DMS114 treated with DMSO at 0.1 percent for 48 hours (cell line): Measurements from ENCODE around the gene EMC8.

Experiments used
- DNase-seq: peaks from one replicate; lab custom pipeline; 2025; ENCODE audit not compliant: unreplicated experiment; lab: John Stamatoyannopoulos, UW

Gene EMC8

DNA sequence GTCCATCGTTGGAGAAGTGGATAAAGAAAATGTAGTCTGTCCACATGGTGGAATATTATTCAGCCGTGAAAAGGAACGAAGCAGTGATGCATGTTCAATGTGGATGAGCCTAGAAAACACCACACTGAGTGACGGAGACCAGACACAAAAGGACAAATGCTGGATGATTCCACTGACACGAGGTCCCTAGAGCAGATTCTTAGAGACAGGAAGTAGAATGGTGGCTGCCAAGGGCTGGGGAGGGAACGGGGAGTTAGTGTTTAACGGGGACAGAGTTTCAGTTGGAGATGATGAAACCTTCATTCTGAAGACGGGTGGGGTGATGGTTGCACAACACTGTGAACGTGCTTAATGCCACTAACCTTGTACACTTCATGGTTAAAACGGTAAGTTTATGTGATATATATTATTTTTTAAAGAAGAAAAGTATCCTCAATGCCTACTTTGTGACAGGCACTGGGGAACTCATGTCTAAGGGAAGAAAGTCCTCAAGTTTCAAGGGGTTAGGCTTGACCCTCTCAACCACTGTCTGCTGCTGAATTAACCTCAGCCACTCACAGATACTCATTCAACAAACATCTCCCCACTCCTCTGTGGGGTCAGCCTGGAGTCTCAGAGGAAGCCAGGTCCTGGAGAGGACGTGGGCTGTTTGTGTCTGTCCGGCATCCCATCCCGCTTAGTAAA is 66.0 kb downstream of the EMC8 start:
- no peak for DNase-seq

DNA sequence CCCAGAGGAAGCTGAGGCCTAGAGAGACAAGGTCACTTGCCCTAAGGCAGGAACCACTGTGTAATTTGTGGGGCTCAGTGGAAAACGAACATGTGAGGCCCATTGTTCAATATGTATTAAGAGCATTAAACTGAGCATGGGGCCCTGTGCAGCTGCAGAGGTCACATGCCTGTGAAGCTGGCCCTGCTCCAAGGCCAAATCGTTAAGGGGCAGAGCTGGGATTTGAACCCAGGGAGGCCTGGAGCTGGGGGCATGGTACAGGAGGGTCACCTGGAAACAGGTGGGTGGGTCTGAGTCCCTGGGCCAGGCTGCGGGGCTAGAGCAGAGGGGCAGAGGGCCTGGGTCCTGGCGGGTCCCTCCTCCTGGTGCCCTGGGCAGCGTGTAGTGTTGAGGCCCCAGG is 68.2 kb downstream of the EMC8 start:
- no peak for DNase-seq

DNA sequence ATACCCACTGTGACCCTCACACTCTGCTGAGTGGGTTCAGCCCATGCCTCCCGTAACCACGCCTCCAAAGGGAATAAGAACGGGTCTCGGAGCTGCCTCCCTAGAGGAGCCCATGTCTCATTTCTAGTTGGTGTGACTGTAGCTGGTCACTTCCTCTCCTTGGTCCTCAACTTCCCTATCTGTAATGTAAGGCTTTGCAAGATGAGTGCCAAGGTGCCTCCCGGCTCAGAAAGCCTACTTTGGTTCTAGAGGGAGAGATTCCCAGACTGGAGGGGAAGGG is 69.2 kb downstream of the EMC8 start:
- DNase-seq, result no peak

DNA sequence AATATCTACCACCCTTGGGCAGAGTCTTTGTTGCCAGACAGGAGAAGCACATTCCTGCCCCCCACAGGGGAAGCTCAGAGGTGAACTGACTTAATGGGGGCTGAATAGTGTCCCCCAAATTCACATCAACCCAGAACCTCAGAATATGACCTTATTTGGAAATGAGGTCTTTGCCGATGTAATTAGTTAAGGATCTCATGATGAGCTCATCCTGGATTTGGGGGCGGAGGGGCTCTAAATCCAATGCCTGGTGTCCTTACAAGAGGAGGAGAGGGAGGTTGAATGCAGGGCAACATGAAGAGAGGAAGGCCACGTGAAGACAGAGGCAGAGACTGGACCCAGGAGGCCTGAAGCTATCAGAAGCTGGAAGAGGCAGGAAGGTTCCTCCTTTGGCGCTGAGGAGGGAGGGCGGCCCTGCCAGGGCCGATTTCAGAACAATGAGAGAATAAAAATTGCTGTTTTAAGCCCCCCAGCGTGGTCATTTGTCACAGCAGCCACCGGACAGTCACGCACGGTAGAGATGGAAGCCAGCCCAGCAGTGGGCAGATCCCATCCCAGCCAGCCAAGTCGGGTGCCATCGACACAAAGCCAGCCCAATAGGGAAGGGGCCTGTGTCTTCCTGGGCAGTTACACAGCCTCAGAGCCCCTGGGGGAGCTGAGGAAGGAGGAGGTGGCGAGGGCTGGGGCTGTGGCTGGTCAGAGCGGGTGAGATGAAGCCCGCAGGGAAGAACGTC is 69.7 kb downstream of the EMC8 start:
- no peak for DNase-seq

DNA sequence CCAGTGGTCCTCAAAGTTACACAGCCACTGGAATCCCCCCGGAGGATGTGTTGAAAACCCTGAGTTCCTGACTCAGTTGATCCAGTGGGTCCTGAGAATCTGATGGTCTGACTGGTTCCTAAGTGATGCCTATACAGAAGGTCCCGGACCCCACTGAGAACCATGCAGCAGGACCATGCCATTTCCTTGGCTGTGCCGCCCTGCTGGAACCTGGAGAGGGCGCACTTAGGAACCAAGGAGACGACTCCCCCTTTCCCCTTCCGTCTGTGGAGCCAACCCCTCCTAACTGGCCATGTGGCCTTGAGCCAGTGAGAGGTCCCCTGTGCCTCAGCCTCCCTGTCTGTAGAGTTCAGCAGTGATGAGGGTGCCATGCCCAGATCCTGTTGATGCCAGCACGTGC is 70.5 kb downstream of the EMC8 start:
- DNase-seq, result no peak
